HepG2 (cell line): Measurements from ENCODE around the gene VWCE. TPM values are rescaled to one million over a fixed set of nuclear protein-coding genes. Genes with fewer than 3 reads are reported as not detected.

ENCODE experiments used
- BRD4 ChIP-seq: sonication (generic); formaldehyde crosslinking; IDR thresholded peaks from 2 replicates; pipeline ENCODE4 v1.4.0; 2020; ENCODE audit warnings: missing genetic modification reagents
- CEBPB ChIP-seq: IDR thresholded peaks from 2 replicates; pipeline ENCODE4 v1.6.1; 2011; ENCODE audit warnings: low read depth, low read length, improper control_type of control experiment, borderline replicate concordance
- CENPX ChIP-seq: sonication (generic); formaldehyde crosslinking; IDR thresholded peaks from 2 replicates; pipeline ENCODE4 v1.9.0; 2021; ENCODE audit warnings: mild to moderate bottlenecking, missing genetic modification reagents, moderate library complexity
- HOMEZ ChIP-seq: IDR thresholded peaks from 2 replicates; pipeline ENCODE4 v1.6.1; 2016; ENCODE audit warnings: low read depth
- JUND ChIP-seq: sonication (generic); formaldehyde crosslinking; IDR thresholded peaks from 2 replicates; pipeline ENCODE4 v1.8.0; 2022; ENCODE audit warnings: mild to moderate bottlenecking, missing genetic modification reagents
- MBNL3 ChIP-seq: fragments of 250-450 bp; sonication (Bioruptor Pico); conservative IDR thresholded peaks from 2 replicates; pipeline ENCODE4 v1.8.0; 2022; ENCODE audit warnings: mild to moderate bottlenecking, inconsistent platforms
- MEIS2 ChIP-seq: sonication (generic); formaldehyde crosslinking; IDR thresholded peaks from 2 replicates; pipeline ENCODE4 v1.9.0; 2021; ENCODE audit warnings: mild to moderate bottlenecking, missing genetic modification reagents
- MTF2 ChIP-seq: sonication (generic); formaldehyde crosslinking; IDR thresholded peaks from 2 replicates; pipeline ENCODE4 v1.5.0; 2020; ENCODE audit warnings: missing genetic modification reagents, borderline replicate concordance
- NBN ChIP-seq: fragments of 450-650 bp; conservative IDR thresholded peaks from 2 replicates; pipeline ENCODE4 v1.6.1; 2017
- PCBP1 ChIP-seq: fragments of 200-400 bp; formaldehyde crosslinking; IDR thresholded peaks from 2 replicates; pipeline ENCODE4 v1.6.1; 2017; ENCODE audit warnings: mild to moderate bottlenecking, low read depth, low read length, borderline replicate concordance
- PHF20 ChIP-seq: sonication (generic); formaldehyde crosslinking; IDR thresholded peaks from 2 replicates; pipeline ENCODE4 v1.5.0; 2020; ENCODE audit warnings: mild to moderate bottlenecking, missing genetic modification reagents
- RXRB ChIP-seq: IDR thresholded peaks from 2 replicates; pipeline ENCODE4 v1.6.1; 2016; ENCODE audit warnings: borderline replicate concordance, missing genetic modification reagents, missing compliant biosample characterization
- SIN3B ChIP-seq: fragments of 150-350 bp; IDR thresholded peaks from 2 replicates; pipeline ENCODE4 v1.6.1; 2014; ENCODE audit warnings: low read length
- SNAPC2 ChIP-seq: sonication (generic); formaldehyde crosslinking; IDR thresholded peaks from 2 replicates; pipeline ENCODE4 v1.8.1; 2022; ENCODE audit warnings: mild to moderate bottlenecking, missing genetic modification reagents
- SOX13 ChIP-seq, 3 experiments: fragments of 450-650 bp in 1 of 3; sonication (generic) in 1 of 3; formaldehyde crosslinking in 1 of 3; IDR thresholded peaks in 2 of 3; conservative IDR thresholded peaks in 1 of 3; 2 replicates each; pipeline versions ENCODE4 v1.5.0 to v1.6.1; 2016 to 2020; ENCODE audit warnings: antibody characterized with exemption in 1 of 3, mild to moderate bottlenecking in 1 of 3, missing compliant biosample characterization in 1 of 3, missing genetic modification reagents in 1 of 3, moderate library complexity in 1 of 3
- STAG1 ChIP-seq: sonication (generic); formaldehyde crosslinking; IDR thresholded peaks from 2 replicates; pipeline ENCODE4 v1.4.0; 2020; ENCODE audit warnings: missing genetic modification reagents
- THYN1 ChIP-seq: sonication (generic); formaldehyde crosslinking; IDR thresholded peaks from 2 replicates; pipeline ENCODE4 v1.8.1; 2023; ENCODE audit warnings: low read depth, mild to moderate bottlenecking, moderate library complexity, missing genetic modification reagents, borderline replicate concordance
- ZBTB26 ChIP-seq: IDR thresholded peaks from 2 replicates; pipeline ENCODE4 v1.6.1; 2016; ENCODE audit warnings: missing compliant biosample characterization, missing genetic modification reagents, borderline replicate concordance
- ZFP91 ChIP-seq: sonication (generic); formaldehyde crosslinking; IDR thresholded peaks from 2 replicates; pipeline ENCODE4 v1.9.0; 2022; ENCODE audit warnings: missing genetic modification reagents, mild to moderate bottlenecking, borderline replicate concordance
- ZFY ChIP-seq: sonication (generic); formaldehyde crosslinking; IDR thresholded peaks from 2 replicates; pipeline ENCODE4 v1.4.0; 2020; ENCODE audit warnings: missing genetic modification reagents
- ZNF275 ChIP-seq: sonication (generic); formaldehyde crosslinking; IDR thresholded peaks from 2 replicates; pipeline ENCODE4 v1.8.0; 2022; ENCODE audit warnings: missing genetic modification reagents, mild to moderate bottlenecking, inconsistent platforms, borderline replicate concordance
- ZNF30 ChIP-seq: sonication (generic); formaldehyde crosslinking; IDR thresholded peaks from 2 replicates; pipeline ENCODE4 v1.5.0; 2020; ENCODE audit warnings: mild to moderate bottlenecking, missing genetic modification reagents
- ZNF446 ChIP-seq: sonication (generic); formaldehyde crosslinking; IDR thresholded peaks from 2 replicates; pipeline ENCODE4 v1.5.0; 2020; ENCODE audit warnings: mild to moderate bottlenecking, missing genetic modification reagents
- ZNF451 ChIP-seq: sonication (generic); formaldehyde crosslinking; IDR thresholded peaks from 2 replicates; pipeline ENCODE4 v1.5.0; 2020; ENCODE audit warnings: mild to moderate bottlenecking, missing genetic modification reagents
- ZNF547 ChIP-seq: sonication (generic); formaldehyde crosslinking; IDR thresholded peaks from 2 replicates; pipeline ENCODE4 v1.5.1; 2020; ENCODE audit warnings: mild to moderate bottlenecking, missing genetic modification reagents
- ZNF567 ChIP-seq: sonication (generic); formaldehyde crosslinking; IDR thresholded peaks from 2 replicates; pipeline ENCODE4 v1.8.1; 2023; ENCODE audit warnings: mild to moderate bottlenecking, missing genetic modification reagents, borderline replicate concordance
- ZSCAN31 ChIP-seq: sonication (generic); formaldehyde crosslinking; IDR thresholded peaks from 2 replicates; pipeline ENCODE4 v1.5.0; 2020; ENCODE audit warnings: low read depth, mild to moderate bottlenecking, missing genetic modification reagents
- polyA plus RNA-seq, 8 experiments: library from polyadenylated mRNA; depleted of rRNA in 3 of 8; stranded (reverse) in 7 of 8; unstranded in 1 of 8; fragments of >200 nt; fragmentation: Illumina TruSeq in 4 of 8; extraction: Trizol in 4 of 8; gene quantifications; 2 replicates each; pipeline versions ENCODE4 v1.2.1 to v1.2.3, GENCODE V29; 2011 to 2016; ENCODE audit warnings: low read depth in 4 of 8, missing spikeins in 1 of 8, mixed read lengths in 1 of 8; ENCODE audit not compliant: insufficient read depth in 1 of 8
- total RNA-seq, 5 experiments: library from RNA; depleted of rRNA; stranded (reverse); fragments of >200 nt; fragmentation: Illumina TruSeq; extraction: Trizol; gene quantifications; 2 replicates each; pipeline ENCODE4 v1.2.3, GENCODE V29; 2016; ENCODE audit warnings: low read depth in 1 of 5

Gene VWCE
- total and polyA plus RNA-seq, 2 of the 13 experiments (the other 11 are each of a cell fraction or from before 2014, with no cell fraction given) = 27.6 to 58.3 TPM

- TF ChIP-seq ZNF547 (no peak), RXRB (peak; percentile 65; the same call in 1 of the 2 replicates), SNAPC2 (CRISPR knock-in tag) (no peak; the same call in 1 of the 2 replicates), ZNF451 (no peak), STAG1 (CRISPR knock-in tag) (no peak), MBNL3 (CRISPR knock-in tag) (no peak), PHF20 (CRISPR knock-in tag) (no peak), ZNF275 (CRISPR knock-in tag) (no peak), ZSCAN31 (CRISPR knock-in tag) (peak; percentile 45; the same call in 1 of the 2 replicates), ZNF30 (no peak), CEBPB (no peak), SIN3B (no peak), HOMEZ (CRISPR knock-in tag) (0 out of 2 replicates have a peak, but pooled peaks have one; percentile 49), ZFP91 (CRISPR knock-in tag) (no peak), NBN (no peak), ZNF567 (CRISPR knock-in tag) (no peak), THYN1 (CRISPR knock-in tag) (no peak), PCBP1 (no peak), ZNF446 (CRISPR knock-in tag) (no peak), MEIS2 (CRISPR knock-in tag) (peak; percentile 49; the same call in 1 of the 2 replicates), ZBTB26 (peak; percentile 29; the same call in 1 of the 2 replicates), BRD4 (CRISPR knock-in tag) (0 out of 2 replicates have a peak, but pooled peaks have one; percentile 35), CENPX (no peak), SOX13 (IDR thresholded peaks at IDR 0.05) (no peak), SOX13 (CRISPR knock-in tag; conservative IDR thresholded peaks at IDR 0.05 in 1 of 2, IDR thresholded peaks at IDR 0.05 in 1 of 2) (peak in 1 of 2 experiments; percentile 55; a peak in 2 of 4 replicates), JUND (no peak), ZFY (CRISPR knock-in tag) (peak; percentile 54; the same call in 1 of the 2 replicates), MTF2 (no peak)
Measured at GRCh38 chr11:61267437-61267841, 27.7 kb downstream of the VWCE start (continued).
